Erythroblast (primary cell): ENCODE data around the gene WNT9A.

Experiments
- DNase-seq, 2 experiments: peaks; one replicate each; lab custom pipeline; 2025; lab: John Stamatoyannopoulos, UW
- GATA1 ChIP-seq: IDR thresholded peaks from 2 replicates; pipeline ENCODE4 v1.6.1; 2011; ENCODE audit warnings: low read depth, mild to moderate bottlenecking, control low read depth, low read length, moderate library complexity
- POLR2A ChIP-seq: IDR thresholded peaks from 2 replicates; pipeline ENCODE4 v1.6.1; 2011; ENCODE audit warnings: mild to moderate bottlenecking, low read length

WNT9A gene

GRCh38 chr1:227940791-227941241 lies 6.9 kb downstream of the WNT9A start:
- DNase-seq, result no peak

GRCh38 chr1:227939791-227940771 lies 7.7 kb downstream of the WNT9A start:
- TF ChIP-seq POLR2A, result no peak
- TF ChIP-seq GATA1, result no peak
- DNase-seq, result no peak

More at GRCh38 chr1:227940791-227941241, 6.9 kb downstream of the WNT9A start:
- TF ChIP-seq POLR2A, result no peak
- TF ChIP-seq GATA1, result no peak

DNA sequence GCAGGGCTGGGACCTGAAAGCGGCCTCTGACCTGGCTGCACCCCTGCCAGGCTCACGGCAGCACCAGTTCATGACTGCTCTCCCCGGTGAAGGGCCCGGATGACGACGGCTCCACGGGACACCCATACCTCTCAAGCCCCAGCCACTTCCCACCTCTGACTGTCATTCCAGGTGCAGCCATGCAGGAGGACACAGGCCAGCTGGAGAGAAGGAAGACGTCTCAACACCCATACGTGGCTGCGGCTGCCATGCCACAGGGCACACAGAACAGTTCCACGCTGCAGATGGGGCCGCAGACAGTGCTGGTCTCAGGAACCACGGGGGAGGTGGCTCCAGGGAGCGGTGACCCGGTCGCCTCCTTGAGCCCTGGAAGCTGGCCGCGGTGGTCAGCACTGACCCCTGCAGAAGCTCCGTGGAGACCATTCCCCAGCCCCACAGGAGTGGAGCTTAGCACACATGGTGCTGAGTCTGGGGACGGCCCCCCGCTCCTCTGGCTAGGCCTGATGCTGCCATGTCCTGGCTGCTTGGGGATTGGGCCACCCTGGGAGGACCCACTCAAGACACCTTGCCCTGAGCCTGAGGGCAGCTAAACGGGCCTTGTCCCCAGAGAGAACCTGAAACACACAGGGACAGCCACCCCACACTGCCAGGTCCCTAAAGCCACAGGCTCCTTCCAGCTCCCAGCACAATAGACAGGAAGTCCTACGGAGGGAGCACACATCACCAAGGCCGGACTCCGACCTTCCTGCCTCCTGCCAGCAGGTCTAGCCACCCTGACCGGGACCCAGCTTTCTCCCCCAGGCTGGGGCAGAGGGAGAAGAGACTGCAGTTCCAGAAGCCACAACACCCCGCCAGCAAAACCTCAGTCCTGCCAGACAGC lies 8.6 kb downstream of the WNT9A start:
- DNase-seq, result no peak
- TF ChIP-seq GATA1 (no peak), POLR2A (no peak)

DNA sequence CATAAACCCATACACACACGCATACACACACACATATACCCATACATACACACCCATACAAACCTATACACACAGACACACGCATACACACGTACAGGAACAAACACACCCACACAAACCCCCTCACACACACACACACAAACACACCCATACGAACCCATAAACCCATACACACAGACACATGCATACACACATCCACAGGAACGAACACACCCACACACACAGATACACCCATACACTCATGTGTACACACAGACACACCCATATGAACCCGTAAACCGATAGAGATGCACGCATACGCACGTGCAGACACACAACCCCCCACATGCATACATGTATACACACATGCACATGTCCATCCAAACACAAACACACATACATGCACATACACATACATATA lies 9.5 kb downstream of the WNT9A start:
- DNase-seq, result no peak
- TF ChIP-seq POLR2A (no peak), GATA1 (no peak)

DNA sequence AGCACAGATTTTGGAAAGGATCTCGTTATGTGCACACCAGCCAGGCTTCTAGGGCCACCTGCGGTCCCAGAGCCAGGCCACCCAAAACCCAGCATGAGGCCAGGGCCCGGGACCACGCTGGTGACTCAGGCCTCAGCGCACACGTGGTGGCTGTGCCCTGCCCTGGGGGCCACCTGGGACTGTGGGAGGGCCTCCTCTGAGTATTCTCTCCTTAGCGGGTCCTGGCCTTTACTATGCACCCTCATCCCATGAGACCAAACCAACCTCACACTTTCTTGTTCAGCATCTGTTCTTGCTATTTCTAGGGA lies 9.9 kb downstream of the WNT9A start:
- no peak for TF ChIP-seq GATA1
- no peak for TF ChIP-seq POLR2A
- no peak for DNase-seq

DNA sequence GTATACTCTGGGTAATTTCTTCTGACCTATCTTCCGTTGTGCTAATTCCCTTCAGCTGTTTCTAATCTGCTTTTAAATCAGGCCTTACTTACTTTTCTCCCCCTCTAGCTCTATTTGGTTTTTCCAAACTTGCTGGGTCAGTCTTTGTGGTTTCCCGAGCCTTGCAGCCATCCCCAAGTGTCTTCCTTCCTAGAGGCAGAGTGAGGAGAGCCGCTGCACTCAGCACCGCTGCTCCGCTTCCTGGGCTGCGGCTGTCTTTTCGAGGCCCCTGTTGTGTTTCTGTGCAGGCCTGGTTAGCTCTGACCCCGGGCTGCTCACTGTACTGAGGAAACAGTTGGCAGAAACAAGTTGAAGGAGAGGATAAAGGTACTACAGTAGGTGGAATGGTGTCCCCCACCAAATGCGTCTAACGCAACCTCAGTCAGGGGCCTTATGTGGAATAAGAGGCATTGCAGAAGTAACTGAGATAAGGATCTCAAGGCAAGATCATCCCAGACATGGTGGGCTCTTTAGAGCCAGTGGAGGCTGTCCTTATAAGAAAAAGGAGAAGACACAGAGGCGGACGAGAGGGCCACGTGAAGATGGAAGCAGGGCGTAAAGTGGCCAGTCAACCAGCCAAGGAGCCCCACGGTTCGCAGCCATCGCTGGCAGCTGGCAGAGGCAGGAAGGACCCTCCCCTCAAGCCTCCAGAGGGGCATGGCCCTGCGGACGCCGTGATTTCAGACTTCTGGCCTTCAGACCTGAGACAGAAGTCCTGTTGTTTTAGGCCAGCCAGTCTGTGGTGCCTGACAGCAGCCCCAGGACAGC lies 10.5 kb downstream of the WNT9A start:
- no peak for TF ChIP-seq GATA1
- no peak for TF ChIP-seq POLR2A
- DNase-seq, result no peak

DNA sequence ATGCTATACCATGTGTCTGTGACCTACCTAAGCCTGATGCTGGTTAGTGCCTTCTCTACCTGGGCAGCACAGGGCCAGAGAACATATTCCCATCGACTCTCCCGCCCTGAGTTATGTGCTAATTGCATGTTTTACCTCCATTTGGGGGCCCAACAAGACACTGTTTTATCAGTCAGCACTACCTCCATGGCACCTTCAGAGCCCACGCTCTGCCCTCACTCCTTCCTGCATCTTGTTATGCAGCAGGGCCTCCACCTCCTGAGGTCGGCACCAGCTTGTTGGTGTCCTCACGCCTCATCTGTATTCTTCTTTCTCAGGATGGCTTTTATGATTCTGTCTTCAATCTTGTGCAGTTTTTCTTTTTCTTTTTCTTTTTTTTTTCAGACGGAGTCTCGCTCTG lies 11.9 kb downstream of the WNT9A start:
- no peak for DNase-seq
- TF ChIP-seq GATA1 (no peak), POLR2A (no peak)

DNA sequence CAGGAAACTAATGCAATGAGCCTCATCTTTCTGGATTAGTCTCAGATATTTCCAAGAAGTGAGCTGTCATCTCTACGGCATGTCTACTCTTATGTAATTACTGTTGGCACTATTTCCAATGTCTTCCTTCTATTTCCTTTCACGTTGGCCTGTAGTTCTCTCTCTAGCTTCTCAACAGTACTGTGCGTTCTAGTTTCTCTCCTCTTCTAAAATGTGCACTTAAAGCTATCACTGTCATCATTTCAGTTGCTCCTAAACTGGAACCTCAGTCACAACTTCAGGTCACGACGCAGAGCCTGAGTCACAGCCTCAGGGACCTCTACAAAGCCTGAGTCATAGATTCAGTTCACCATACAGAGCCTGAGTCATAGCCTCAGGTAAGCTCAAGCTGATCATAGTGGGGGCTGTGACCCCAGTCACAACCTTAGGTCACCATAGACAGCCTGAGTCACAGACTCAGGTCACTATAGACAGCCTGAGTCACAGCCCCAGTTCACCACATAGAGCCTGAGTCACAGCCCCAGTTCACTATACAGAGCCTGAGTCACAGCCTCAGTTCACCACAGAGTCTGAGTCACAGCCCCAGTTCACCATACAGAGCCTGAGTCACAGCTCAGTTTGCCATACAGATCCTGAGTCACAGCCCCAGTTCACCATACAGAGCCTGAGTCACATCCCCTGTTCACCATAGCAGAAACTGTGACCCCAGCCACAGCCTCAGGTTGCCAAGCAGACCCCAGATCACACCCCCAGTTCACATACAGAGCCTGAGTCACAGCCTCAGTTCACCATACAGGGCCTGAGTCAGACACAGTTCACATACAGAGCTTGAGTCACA lies 13.0 kb downstream of the WNT9A start:
- DNase-seq, result peak in 1 of 2 experiments; percentile 20
- TF ChIP-seq POLR2A, result no peak
- no peak for TF ChIP-seq GATA1

DNA sequence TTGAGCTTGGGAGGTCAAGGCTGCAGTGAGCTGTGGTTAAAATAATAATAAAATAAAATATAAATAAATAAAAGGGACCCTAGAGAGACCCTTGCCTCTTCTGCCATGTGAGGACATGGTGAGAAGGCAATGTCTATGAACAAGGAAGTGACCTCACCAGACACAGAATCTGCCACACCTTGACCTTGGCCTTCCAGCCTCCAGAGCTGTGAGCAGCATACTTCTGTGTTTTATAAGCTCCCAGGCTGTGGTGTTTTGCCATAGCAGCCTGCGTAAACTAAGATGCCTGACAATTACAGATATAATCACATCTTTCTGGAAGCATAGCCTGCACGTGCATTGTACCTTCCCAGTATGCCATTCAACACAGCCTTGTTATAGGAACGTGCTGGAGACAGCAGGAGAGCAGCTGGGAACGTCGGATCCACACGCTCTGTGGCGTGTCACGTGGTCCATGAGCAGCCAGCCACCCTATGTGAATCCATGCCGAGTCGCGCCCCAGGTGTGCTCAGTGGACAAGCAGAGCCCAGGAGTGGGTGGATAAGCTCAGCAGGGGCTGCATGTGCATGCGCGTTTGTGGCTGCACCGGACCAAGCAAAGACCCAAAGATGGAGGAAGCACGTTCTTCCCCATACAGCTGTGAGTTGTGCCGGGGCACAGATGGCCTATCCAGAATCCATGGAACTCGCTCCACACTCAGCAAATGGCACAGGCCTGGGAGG lies 17.8 kb downstream of the WNT9A start:
- DNase-seq, result no peak
- TF ChIP-seq GATA1 (no peak), POLR2A (no peak)

DNA sequence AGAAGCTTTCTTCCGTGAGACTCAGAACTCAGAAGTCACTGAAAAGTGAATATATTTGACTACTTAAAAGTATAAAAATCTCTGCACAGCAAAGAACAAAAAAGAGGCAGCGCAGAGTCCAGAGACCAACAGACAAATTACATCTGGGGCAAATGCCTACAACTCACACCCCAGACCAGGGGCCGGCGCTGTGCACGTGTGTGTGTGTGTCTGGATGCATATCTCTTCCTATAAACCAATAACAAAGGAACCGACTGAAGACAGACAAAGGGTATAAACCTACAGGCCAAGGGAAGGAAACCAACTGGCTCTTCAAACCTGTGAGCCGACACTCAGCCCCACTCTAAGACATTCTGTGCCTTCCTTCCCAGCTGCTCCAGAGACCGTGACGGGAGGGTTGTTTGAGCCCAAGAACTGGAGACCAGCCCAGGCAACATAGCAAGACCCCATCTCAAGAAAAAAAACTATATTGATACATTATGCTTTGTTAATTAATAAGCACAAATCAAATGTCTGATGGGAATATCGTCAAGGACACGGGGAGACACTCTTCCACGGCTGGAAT lies 18.8 kb downstream of the WNT9A start:
- DNase-seq, result no peak
- no peak for TF ChIP-seq POLR2A
- no peak for TF ChIP-seq GATA1

DNA sequence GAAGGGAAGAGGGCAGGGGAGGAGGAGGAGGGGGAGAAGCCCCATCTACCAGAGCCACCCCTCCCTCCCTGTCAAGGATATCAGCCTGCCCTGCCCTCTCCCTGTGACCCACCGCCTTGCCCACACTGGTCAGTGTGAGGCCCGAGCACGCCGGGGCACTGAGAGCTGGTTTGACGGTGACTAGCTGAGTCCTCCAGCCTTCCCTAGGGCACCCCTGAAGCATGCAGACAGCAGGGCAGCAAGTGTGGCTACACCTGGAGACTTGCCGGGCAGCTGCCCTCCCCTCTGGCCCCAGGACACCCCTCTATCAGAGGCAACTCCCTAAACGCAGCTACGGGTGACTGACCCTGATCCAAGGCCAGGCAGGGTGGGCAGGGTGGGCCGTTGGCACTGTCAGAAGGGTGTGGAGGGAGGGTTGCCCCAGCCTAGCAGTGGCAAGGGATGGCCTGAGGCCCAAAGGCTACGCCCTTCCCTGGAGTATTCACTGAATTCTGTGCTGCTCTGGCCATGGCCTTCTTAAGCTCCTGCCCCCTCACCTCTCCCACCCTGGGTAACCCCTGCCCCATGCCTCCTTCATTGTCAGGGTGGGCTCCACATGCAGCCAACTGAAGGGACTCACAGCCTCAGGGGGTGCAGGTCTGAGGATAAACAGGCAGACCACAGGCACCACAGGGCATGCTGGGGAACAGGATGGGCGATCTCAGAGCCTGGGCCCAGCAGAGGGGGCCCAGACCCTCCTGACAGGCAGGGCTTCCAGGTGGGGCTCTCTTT lies 19.6 kb downstream of the WNT9A start:
- no peak for DNase-seq
- no peak for TF ChIP-seq POLR2A
- no peak for TF ChIP-seq GATA1
